SK-N-DZ (cell line): Measurements from ENCODE around the gene UBE2QL1. TPM values are rescaled to one million over a fixed set of nuclear protein-coding genes. Genes with fewer than 3 reads are reported as not detected.

ENCODE experiments used
- DNase-seq: peaks from one replicate; pipeline ENCODE4 v3.0.0-alpha.2; 2015; ENCODE audit warnings: low spot score
- polyA plus RNA-seq, 2 experiments: library from polyadenylated mRNA; depleted of rRNA; stranded (reverse); fragments of >200 nt; gene quantifications; 2 replicates each; pipeline ENCODE4 v1.2.3, GENCODE V29; 2014

Gene UBE2QL1, protein sequence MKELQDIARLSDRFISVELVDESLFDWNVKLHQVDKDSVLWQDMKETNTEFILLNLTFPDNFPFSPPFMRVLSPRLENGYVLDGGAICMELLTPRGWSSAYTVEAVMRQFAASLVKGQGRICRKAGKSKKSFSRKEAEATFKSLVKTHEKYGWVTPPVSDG
- 8.3 and 12.9 TPM in 2 replicates for polyA plus RNA-seq (2014; cell fraction: cytosol; rRNA removed)
- polyA plus RNA-seq (2014; cell fraction: nucleus; rRNA removed), result 3.9 and 4.0 TPM in 2 replicates

- DNase-seq, result peak; percentile 42
Measured at GRCh38 chr5:6448622-6449464, at the start of gene UBE2QL1. Gene UBE2QL1 (plus strand): TSS chr5:6448859. CDS start chr5:6448894, 35 bp downstream.

GRCh38 chr5:6399980-6400910 is 48.4 kb upstream of the UBE2QL1 start:
- DNase-seq, result no peak

GRCh38 chr5:6401410-6401809 is 47.2 kb upstream of the UBE2QL1 start:
- DNase-seq, result no peak

GRCh38 chr5:6402939-6403338 is 45.7 kb upstream of the UBE2QL1 start:
- no peak for DNase-seq

GRCh38 chr5:6403416-6403815 is 45.2 kb upstream of the UBE2QL1 start:
- DNase-seq, result no peak

- no peak for DNase-seq
Measured at GRCh38 chr5:6404129-6404528, 44.5 kb upstream of the UBE2QL1 start.

DNA sequence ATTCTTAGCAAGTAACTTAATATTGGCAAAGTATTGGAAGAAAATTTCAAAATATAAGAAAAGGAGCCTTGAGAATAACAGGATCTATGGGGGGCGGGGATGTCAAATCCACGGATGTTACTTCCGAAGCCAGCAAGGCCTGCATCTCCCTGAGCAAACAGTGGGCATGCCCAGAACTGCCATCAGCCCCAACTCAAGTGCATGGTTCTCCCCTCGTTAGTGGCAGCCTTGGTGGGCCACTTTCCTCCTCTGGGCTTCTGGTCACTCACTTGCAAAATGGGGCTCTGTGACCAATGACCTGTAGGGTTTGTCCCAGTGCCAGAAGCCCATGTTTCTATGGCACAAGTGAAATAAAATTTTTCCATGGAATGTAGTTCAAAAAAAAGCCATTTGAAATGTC is 43.1 kb upstream of the UBE2QL1 start:
- DNase-seq, result no peak

- DNase-seq, result no peak
Measured at GRCh38 chr5:6407558-6408259, 41.0 kb upstream of the UBE2QL1 start.

GRCh38 chr5:6408260-6408596 is 40.4 kb upstream of the UBE2QL1 start:
- DNase-seq, result no peak

DNA sequence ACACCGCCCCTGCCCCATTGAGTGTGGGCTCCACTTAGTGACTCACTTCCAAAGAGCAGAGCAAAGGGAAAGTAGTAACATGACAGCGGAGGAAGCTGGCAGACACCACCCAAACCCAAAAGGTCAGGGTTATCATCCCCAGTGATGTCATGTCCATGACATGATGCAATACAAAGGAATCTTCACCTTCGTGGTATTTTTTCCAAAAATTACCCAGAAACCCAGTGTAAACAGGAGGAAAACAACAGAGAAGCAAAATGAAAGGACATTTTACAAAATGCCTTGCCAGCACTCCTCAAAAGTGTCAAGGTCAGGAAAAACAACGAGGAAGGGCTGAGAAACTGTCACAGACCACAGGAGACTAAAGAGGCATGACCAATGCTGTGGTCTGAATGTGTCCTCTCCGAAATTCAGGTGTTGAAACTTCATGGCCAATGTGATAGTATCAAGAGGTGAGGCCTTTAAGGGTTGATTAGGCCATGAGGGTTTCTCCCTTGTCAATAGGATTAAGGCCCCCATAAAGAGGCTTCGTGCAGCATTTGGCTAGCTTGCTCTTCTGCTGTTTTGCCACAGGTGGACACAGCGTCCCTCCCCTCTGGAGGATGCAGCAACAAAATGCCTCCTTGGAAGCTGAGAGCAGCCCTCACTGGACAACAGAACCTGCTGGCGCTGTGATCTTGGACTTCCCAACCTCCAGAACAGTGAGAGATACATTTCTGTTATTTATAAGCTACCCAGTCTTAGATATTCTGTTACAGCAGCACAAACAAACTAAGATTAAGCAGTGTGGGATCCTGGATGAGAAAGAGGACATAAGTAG is 39.8 kb upstream of the UBE2QL1 start:
- no peak for DNase-seq

GRCh38 chr5:6410421-6410820 is 38.2 kb upstream of the UBE2QL1 start:
- DNase-seq, result no peak

GRCh38 chr5:6411141-6411540 is 37.5 kb upstream of the UBE2QL1 start:
- DNase-seq, result no peak

- no peak for DNase-seq
Measured at GRCh38 chr5:6412811-6413210, 35.8 kb upstream of the UBE2QL1 start.

- no peak for DNase-seq
Measured at GRCh38 chr5:6417657-6418056, 31.0 kb upstream of the UBE2QL1 start.

GRCh38 chr5:6418679-6419276 is 29.9 kb upstream of the UBE2QL1 start:
- DNase-seq, result no peak

DNA sequence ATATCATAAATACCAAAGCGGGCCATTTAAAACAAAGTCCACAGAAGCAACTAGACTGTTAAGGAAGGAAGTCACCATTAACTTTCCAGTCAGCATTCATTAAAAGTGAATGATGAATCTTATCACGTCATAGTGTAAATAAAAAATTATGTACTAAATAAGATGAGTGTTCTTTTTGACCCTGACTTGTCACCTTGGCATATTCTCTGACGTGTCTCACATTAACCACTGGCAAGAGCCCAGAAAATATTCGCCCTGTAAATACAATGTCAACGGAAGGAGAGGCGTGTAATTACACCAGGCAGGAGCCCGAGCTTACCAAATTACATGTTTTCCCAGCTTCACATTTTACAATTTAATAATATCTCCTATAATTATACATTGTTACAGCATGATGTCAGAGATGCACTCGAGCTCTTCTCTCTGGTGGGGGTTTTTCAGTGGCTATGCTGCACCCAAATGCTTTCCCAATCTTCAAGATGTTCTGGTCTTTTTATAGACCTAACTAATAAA is 29.3 kb upstream of the UBE2QL1 start:
- no peak for DNase-seq

DNA sequence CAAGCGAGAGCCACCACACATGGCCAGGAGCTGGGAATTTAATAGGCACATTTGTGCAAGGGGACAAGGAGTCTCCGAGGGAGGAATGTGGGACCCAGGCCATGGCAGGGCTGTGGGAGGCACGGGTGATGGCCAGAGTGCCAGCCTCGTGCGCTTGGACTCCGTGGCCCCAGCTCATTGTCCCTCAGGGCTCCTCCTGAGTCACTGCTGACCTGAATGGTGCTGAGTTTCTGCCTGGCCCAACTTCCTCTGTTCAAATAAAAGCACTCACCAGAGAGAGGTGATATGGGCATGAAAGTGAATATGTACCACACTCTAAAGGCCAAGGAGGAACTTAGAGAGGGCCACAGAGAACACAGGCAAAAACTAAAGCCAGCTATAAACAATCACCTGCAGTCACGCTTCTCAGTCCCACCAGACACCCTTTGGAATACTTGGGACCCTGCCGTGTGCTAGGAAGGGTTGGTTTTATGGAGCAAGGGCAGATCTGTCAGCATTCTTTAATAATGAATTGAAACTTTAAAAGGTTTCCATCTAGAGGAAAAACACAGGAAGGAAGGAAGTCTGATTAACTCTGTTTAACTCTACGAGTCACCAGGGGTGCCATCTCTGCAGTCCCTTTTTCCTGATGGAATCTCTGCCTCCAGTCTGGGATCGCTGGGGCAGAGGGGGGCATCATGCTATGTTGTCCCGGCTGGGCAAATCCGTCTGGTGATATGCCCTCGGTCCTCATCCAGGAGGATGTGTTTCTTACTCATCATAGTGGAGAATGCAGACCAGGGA is 25.1 kb upstream of the UBE2QL1 start:
- no peak for DNase-seq

DNA sequence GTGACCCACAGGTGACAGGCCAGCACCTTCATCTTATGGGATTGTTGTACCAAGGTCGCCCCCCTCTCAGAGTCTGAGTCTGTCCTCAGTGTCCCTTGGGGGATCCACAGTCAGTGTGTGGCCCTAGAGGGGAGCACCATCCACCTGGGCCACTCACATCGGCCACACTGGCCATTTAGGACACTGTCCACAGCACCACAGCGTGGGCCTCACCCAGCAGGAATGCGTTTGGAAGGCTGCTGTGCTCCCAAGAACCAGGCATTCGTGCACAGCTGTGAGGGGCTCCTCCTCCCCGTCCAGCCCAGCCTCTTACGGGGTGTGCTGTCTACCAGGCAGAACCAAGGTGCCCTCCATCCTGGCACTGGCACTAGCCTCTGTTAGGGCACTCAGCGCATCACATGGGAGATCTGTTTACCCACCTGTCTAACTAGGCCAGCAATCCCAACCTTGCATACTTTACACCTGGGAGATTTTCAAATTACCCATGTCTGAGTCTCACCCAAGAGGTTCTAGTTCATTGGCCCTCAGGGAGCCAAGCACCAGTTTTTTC is 24.5 kb upstream of the UBE2QL1 start:
- DNase-seq, result no peak

GRCh38 chr5:6424700-6425099 is 24.0 kb upstream of the UBE2QL1 start:
- DNase-seq, result no peak
